HG02588 (cell line): ENCODE data around the gene ATP8B4.

Source experiments
- ATAC-seq: cut with Tn5 transposase; IDR thresholded peaks from one replicate; pipeline ENCODE4 v1.9.1; 2021; ENCODE audit warnings: mild to moderate bottlenecking, moderate library complexity; ENCODE audit not compliant: unreplicated experiment

The ATP8B4 gene

GRCh38 chr15:49827311-49827710 is 291.7 kb downstream of the ATP8B4 start:
- no peak for ATAC-seq

DNA sequence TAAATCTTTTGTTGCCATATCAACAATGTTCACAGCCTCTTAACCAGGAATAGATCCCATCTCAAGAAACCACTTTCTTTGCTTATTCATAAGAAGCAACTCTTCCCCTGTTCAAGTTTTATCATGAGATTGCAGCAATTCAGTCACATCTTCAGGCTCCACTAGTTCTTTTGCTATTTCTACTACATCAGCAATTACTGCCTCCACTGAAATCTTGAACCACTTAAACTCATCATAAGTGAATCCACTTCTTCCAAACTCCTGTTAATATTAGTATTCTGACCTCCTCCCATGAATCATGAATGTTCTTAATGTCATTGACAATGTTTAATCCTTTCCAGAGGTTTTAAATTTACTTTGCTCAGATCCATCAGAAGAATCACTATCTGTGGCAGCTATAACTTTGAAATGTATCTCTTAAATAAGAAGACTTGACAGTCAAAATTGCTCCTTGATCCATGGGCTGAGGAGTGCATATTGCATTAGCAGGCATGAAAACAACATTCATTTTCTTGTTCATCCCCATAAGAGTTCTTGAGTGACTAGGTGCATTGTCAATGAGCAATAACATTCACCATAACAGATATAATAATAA is 292.3 kb downstream of the ATP8B4 start:
- no peak for ATAC-seq

- no peak for ATAC-seq
Measured at GRCh38 chr15:49824775-49825099, 294.3 kb downstream of the ATP8B4 start.

GRCh38 chr15:49823987-49824774 is 294.9 kb downstream of the ATP8B4 start:
- no peak for ATAC-seq

DNA sequence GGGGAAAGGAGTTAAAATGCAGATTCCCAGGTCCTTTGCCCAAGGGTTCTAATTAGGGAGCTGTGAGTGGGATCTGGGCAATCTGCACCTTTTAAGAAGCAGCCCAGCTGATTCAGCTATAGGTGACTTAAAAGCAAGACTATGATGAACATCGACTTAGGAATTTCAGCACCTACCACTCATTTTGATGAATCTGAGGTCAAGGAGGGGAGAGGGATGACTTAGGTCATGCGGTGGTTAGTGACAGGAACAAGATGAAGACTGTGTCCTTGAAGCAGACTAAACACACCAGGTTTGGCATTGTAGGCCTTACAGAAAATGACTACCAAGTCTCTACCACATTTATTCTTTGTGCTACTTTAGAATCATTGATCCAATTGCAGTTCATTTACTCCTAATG is 301.9 kb downstream of the ATP8B4 start:
- no peak for ATAC-seq

- ATAC-seq = peak; percentile 75
Measured at GRCh38 chr15:49815950-49816349, 303.1 kb downstream of the ATP8B4 start.

- no peak for ATAC-seq
Measured at GRCh38 chr15:49815526-49815925, 303.5 kb downstream of the ATP8B4 start.

- ATAC-seq = no peak
Measured at GRCh38 chr15:49814709-49815108, 304.3 kb downstream of the ATP8B4 start.

DNA sequence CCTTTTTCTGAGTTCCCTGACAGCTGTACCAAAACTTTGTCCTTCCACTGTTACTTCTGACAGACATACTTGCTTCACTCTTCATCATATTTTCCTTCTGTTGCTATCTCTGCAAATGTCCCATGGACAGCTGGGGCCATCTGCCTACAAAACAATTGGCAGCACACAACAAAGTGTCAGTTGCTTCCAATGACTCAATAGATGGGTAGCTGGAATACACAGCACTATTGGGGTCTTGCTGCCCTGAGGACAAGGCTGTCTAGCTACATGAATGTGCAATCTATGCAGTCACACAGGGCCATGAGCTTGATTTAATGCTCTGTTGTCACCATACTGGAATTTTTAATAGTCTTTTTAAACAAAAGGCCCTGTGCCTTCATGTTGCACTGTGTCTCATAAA is 305.4 kb downstream of the ATP8B4 start:
- ATAC-seq = no peak

- ATAC-seq = no peak
Measured at GRCh38 chr15:49810720-49811119, 308.3 kb downstream of the ATP8B4 start.

DNA sequence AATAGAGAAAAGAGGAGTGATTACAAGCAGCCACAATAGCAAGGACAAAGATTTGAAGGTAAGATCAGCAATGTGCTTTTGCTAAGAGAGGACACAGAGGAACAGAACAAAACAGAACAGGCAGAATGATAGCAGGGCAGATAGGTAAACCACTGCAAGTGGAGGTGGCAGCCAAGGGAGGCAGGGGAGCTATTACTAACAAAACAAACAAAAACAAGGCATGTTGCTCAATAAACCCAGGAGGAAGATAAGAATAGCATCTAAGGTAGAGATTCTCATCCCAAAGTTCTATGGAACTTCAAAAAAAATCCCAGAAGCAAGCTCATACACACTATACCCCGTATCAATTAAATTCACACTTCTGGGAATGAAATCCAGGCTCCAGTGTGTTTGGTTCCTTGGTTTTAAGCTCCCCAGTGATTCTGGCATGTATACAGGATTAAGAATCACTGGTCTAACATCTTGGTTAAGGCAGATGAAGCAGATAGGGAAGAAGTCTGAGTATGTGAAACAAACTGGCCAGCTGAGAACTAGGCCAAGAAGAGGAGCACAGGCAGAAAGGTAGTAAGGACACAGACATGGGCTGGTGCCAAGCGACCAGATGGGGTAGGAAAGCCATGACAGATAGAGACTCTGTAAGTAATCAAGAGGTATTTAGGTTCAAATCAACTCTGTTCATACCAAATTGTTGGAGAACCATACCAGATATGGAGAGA is 309.0 kb downstream of the ATP8B4 start:
- ATAC-seq = no peak

- no peak for ATAC-seq
Measured at GRCh38 chr15:49808341-49808740, 310.7 kb downstream of the ATP8B4 start.
